ENCODE measurements around the gene SLF1. TPM values are rescaled to one million over a fixed set of nuclear protein-coding genes. Genes with fewer than 3 reads are reported as not detected.

The SLF1 gene
- total and polyA plus RNA-seq, 2 donors (not counting 1 experiment from before 2014, with no cell fraction given): 3.5 to 15.2 TPM

DNA sequence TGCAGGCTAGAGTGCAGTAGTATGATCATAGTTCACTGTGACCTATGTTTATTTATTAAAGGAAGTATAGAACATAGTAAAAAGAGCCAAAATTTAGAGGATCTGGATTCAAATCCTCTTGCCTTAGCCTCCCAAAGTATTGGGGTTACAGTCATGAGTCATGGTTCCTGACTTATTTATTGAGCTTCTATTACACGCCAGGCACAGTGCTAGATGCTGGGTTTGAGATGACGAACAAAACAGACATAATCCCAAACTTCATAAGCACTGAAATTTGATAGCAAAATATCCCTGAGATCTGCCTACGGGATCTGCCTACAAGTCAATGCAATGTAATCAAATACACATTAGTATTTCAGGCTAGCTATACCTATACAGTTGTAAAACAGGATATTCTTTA, 2.6 kb upstream of the SLF1 start:
- H3K4me1 Mint-ChIP-seq: peaks cover 22% of the 10 kb centered on the region
- Histone ChIP-seq H3K9me3 (ENCODE audit: control extremely low read depth in 1 of 3, control insufficient read depth in 2 of 3, insufficient read depth in 1 of 3, low read length in 2 of 3) (no peaks in the 10 kb centered on the region), H3K79me2 (ENCODE audit: control insufficient read depth, insufficient read depth, low read length) (peaks cover 14% of the 10 kb centered on the region), H3K4me3 (ENCODE audit: control extremely low read depth in 1 of 5, extremely low read depth in 1 of 5, insufficient read depth in 1 of 5, low read depth in 2 of 5, low read length in 4 of 5) (no peak overlapping the region), H3K27me3 (replicated peaks in 1 of 4; ENCODE audit: control extremely low read depth in 1 of 4, control insufficient read depth in 3 of 4, insufficient read depth in 4 of 4, low read length in 3 of 4) (no peaks in the 10 kb centered on the region), H3K4me2 (replicated peaks; ENCODE audit: low read depth, low read length, poor library complexity, severe bottlenecking) (no peak overlapping the region), H4K20me1 (ENCODE audit: control insufficient read depth, insufficient read depth, low read length, poor library complexity, severe bottlenecking) (no peaks in the 10 kb centered on the region), H3K9ac (ENCODE audit: low read length) (no peak overlapping the region), H3K4me1 (ENCODE audit: control insufficient read depth in 2 of 2, insufficient read depth in 2 of 2, low read length in 2 of 2) (peaks cover 18% of the 10 kb centered on the region in 2 donors), H3K36me3 (replicated peaks in 1 of 2; ENCODE audit: control extremely low read depth in 1 of 2, control insufficient read depth in 1 of 2, extremely low read depth in 1 of 2, insufficient read depth in 2 of 2, low read length in 1 of 2) (peaks cover 0 to 3% of the 10 kb centered on the region in 2 experiments), H2AFZ (ENCODE audit: insufficient read depth, low read depth, low read length, poor library complexity, severe bottlenecking) (no peak overlapping the region), H3K27ac (ENCODE audit: low read length in 2 of 2) (no peak overlapping the region)
- ChIA-PET CTCF (interaction anchor here (4.1 kb wide), 1 partner anchor 122 kb away, joined by 26 read pairs; no protein-coding TSS in a partner anchor), POLR2A (interaction anchor here (0.6 kb wide), 1 partner anchor 9 kb away, joined by 4 read pairs; no protein-coding TSS in a partner anchor)
- DNase-seq: no peak
- intact Hi-C loops (cut with micrococcal nuclease): loop anchor here (2.0 to 10.0 kb wide), 3 partner anchors 76 to 939 kb away; partner anchors contain the start of genes ARSK and SKIC3
- H3K27ac Mint-ChIP-seq: no peak overlapping the region
- WGBS (ENCODE audit: insufficient coverage): 94% methylated on average over 2 of the region's 3 CpGs
- H3K9me3 Mint-ChIP-seq (ENCODE audit: insufficient read depth): no peaks in the 10 kb centered on the region
- H3K4me3 Mint-ChIP-seq: no peak overlapping the region
- no peak for ATAC-seq (ENCODE audit: low read depth)
- no peaks in the 10 kb centered on the region for H3K27me3 Mint-ChIP-seq
- TF ChIP-seq EZH2 (IDR thresholded peaks at IDR 0.05; ENCODE audit: borderline replicate concordance, insufficient read depth, low read depth, low read length, poor library complexity, severe bottlenecking): no peak
- TF ChIP-seq, protein P1, sequence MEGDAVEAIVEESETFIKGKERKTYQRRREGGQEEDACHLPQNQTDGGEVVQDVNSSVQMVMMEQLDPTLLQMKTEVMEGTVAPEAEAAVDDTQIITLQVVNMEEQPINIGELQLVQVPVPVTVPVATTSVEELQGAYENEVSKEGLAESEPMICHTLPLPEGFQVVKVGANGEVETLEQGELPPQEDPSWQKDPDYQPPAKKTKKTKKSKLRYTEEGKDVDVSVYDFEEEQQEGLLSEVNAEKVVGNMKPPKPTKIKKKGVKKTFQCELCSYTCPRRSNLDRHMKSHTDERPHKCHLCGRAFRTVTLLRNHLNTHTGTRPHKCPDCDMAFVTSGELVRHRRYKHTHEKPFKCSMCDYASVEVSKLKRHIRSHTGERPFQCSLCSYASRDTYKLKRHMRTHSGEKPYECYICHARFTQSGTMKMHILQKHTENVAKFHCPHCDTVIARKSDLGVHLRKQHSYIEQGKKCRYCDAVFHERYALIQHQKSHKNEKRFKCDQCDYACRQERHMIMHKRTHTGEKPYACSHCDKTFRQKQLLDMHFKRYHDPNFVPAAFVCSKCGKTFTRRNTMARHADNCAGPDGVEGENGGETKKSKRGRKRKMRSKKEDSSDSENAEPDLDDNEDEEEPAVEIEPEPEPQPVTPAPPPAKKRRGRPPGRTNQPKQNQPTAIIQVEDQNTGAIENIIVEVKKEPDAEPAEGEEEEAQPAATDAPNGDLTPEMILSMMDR (IDR thresholded peaks at IDR 0.05): no peak

- Histone ChIP-seq H3K4me2 (replicated peaks; ENCODE audit: low read depth, low read length, poor library complexity, severe bottlenecking) (peak overlapping the region; percentile 80), H3K79me2 (ENCODE audit: control insufficient read depth, insufficient read depth, low read length) (peaks cover 26% of the 10 kb centered on the region), H3K27ac (ENCODE audit: low read length in 2 of 2) (peak overlapping the region; percentile 22 to 64), H3K4me1 (ENCODE audit: control insufficient read depth in 2 of 2, insufficient read depth in 2 of 2, low read length in 2 of 2) (peaks cover 18% of the 10 kb centered on the region in 2 donors), H3K4me3 (ENCODE audit: control extremely low read depth in 1 of 5, extremely low read depth in 1 of 5, insufficient read depth in 1 of 5, low read depth in 2 of 5, low read length in 4 of 5) (peak overlapping the region; percentile 73 to 96 (median 90)), H3K9me3 (ENCODE audit: control extremely low read depth in 1 of 3, control insufficient read depth in 2 of 3, insufficient read depth in 1 of 3, low read length in 2 of 3) (no peaks in the 10 kb centered on the region), H3K27me3 (replicated peaks in 1 of 4; ENCODE audit: control extremely low read depth in 1 of 4, control insufficient read depth in 3 of 4, insufficient read depth in 4 of 4, low read length in 3 of 4) (no peaks in the 10 kb centered on the region), H3K36me3 (replicated peaks in 1 of 2; ENCODE audit: control extremely low read depth in 1 of 2, control insufficient read depth in 1 of 2, extremely low read depth in 1 of 2, insufficient read depth in 2 of 2, low read length in 1 of 2) (peaks cover 0 to 3% of the 10 kb centered on the region in 2 experiments), H4K20me1 (ENCODE audit: control insufficient read depth, insufficient read depth, low read length, poor library complexity, severe bottlenecking) (no peaks in the 10 kb centered on the region), H3K9ac (ENCODE audit: low read length) (peak overlapping the region; percentile 75), H2AFZ (ENCODE audit: insufficient read depth, low read depth, low read length, poor library complexity, severe bottlenecking) (peak overlapping the region; percentile 94)
- TF ChIP-seq EZH2 (IDR thresholded peaks at IDR 0.05; ENCODE audit: borderline replicate concordance, insufficient read depth, low read depth, low read length, poor library complexity, severe bottlenecking): no peak
- TF ChIP-seq, protein P1 (IDR thresholded peaks at IDR 0.05): no peak
- Mint-ChIP-seq H3K27me3 (no peaks in the 10 kb centered on the region), H3K4me1 (peaks cover 22% of the 10 kb centered on the region), H3K27ac (peak overlapping the region; percentile 92), H3K4me3 (peak overlapping the region; percentile 96), H3K9me3 (ENCODE audit: insufficient read depth) (no peaks in the 10 kb centered on the region)
- CTCF ChIA-PET: interaction anchor here (2.1 kb wide), 1 partner anchor 120 kb away, joined by 6 read pairs; no protein-coding TSS in a partner anchor
- ATAC-seq (ENCODE audit: low read depth) (peak; percentile 2), DNase-seq (no peak)
- WGBS (ENCODE audit: insufficient coverage): 1% methylated on average over 23 of the region's 23 CpGs
- POLR2A ChIA-PET: interaction anchor here (1.8 kb wide), 1 partner anchor 11 kb away, joined by 3 read pairs; no protein-coding TSS in a partner anchor
- intact Hi-C loops (cut with micrococcal nuclease): loop anchor here (1.0 to 10.0 kb wide), 3 partner anchors 74 to 937 kb away; partner anchors contain the start of genes ARSK and SKIC3
These were observed 408 bp upstream of the SLF1 start for GRCh38 chr5:94618029-94618492.

All from B cell (primary cell).